ENCODE measurements around the gene EXOC3L1. TPM values are rescaled to one million over a fixed set of nuclear protein-coding genes. Genes with fewer than 3 reads are reported as not detected.
A peak's percentile ranks its signal among the peaks of the same experiment; 100 is the strongest.

EXOC3L1 gene
- total and polyA plus RNA-seq, 2 of the 13 experiments (the other 11 are each of a cell fraction or from before 2014, with no cell fraction given) = 0.12 TPM; not detected in 1

DNA sequence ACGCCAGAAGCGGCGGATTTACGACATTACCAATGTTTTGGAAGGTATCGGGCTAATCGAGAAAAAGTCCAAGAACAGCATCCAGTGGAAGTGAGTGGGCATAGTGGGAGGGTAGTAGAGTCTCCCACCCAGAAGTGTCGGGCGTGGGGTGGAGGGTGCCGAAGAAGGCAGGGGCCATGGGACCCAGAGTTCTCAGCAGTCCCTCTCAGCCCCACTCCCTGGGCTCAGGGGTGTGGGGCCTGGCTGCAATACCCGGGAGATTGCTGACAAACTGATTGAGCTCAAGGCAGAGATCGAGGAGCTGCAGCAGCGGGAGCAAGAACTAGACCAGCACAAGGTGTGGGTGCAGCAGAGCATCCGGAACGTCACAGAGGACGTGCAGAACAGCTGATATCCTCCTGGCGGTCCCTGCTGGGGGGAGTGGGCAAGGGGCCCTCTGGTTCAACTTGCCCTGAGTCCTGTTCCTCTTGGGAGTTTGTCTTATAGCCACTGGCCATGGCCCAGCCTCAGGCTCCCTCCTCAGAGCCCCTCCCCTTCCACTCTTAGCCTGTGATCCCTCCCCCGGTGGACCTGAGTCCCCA lies 2.9 kb upstream of the EXOC3L1 start (continued):
- TF ChIP-seq, protein P1, sequence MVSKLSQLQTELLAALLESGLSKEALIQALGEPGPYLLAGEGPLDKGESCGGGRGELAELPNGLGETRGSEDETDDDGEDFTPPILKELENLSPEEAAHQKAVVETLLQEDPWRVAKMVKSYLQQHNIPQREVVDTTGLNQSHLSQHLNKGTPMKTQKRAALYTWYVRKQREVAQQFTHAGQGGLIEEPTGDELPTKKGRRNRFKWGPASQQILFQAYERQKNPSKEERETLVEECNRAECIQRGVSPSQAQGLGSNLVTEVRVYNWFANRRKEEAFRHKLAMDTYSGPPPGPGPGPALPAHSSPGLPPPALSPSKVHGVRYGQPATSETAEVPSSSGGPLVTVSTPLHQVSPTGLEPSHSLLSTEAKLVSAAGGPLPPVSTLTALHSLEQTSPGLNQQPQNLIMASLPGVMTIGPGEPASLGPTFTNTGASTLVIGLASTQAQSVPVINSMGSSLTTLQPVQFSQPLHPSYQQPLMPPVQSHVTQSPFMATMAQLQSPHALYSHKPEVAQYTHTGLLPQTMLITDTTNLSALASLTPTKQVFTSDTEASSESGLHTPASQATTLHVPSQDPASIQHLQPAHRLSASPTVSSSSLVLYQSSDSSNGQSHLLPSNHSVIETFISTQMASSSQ (IDR thresholded peaks at IDR 0.05; ENCODE audit: low read depth) = no peak
- TF ChIP-seq, protein P1 (CRISPR knock-in tag; IDR thresholded peaks at IDR 0.05; ENCODE audit: borderline replicate concordance) = 0 out of 2 replicates have a peak, but pooled peaks have one; percentile 26
- TF ChIP-seq ZFYVE20 (CRISPR knock-in tag; IDR thresholded peaks at IDR 0.05; ENCODE audit: borderline replicate concordance, low read depth) (no peak), ZNF256 (CRISPR knock-in tag; conservative IDR thresholded peaks at IDR 0.05) (0 out of 2 replicates have a peak, but pooled peaks have one; percentile 36), MTA1 (CRISPR knock-in tag; IDR thresholded peaks at IDR 0.05; ENCODE audit: borderline replicate concordance) (no peak), KLF6 (CRISPR knock-in tag; IDR thresholded peaks at IDR 0.05) (no peak), ZNF367 (CRISPR knock-in tag; IDR thresholded peaks at IDR 0.05; ENCODE audit: borderline replicate concordance) (0 out of 2 replicates have a peak, but pooled peaks have one; percentile 41)
- TF ChIP-seq, protein P2, sequence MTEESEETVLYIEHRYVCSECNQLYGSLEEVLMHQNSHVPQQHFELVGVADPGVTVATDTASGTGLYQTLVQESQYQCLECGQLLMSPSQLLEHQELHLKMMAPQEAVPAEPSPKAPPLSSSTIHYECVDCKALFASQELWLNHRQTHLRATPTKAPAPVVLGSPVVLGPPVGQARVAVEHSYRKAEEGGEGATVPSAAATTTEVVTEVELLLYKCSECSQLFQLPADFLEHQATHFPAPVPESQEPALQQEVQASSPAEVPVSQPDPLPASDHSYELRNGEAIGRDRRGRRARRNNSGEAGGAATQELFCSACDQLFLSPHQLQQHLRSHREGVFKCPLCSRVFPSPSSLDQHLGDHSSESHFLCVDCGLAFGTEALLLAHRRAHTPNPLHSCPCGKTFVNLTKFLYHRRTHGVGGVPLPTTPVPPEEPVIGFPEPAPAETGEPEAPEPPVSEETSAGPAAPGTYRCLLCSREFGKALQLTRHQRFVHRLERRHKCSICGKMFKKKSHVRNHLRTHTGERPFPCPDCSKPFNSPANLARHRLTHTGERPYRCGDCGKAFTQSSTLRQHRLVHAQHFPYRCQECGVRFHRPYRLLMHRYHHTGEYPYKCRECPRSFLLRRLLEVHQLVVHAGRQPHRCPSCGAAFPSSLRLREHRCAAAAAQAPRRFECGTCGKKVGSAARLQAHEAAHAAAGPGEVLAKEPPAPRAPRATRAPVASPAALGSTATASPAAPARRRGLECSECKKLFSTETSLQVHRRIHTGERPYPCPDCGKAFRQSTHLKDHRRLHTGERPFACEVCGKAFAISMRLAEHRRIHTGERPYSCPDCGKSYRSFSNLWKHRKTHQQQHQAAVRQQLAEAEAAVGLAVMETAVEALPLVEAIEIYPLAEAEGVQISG (CRISPR knock-in tag; IDR thresholded peaks at IDR 0.05) = no peak
- TF ChIP-seq, protein P3, sequence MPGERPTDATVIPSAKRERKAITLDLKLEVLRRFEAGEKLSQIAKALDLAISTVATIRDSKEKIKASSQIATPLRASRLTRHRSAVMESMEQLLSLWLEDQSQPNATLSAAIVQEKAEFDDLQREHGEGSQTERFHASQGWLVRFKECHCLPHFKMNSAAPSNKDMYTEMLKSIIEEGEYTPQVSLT (CRISPR knock-in tag; IDR thresholded peaks at IDR 0.05; ENCODE audit: borderline replicate concordance, low read depth) = no peak
- TF ChIP-seq, protein P4, sequence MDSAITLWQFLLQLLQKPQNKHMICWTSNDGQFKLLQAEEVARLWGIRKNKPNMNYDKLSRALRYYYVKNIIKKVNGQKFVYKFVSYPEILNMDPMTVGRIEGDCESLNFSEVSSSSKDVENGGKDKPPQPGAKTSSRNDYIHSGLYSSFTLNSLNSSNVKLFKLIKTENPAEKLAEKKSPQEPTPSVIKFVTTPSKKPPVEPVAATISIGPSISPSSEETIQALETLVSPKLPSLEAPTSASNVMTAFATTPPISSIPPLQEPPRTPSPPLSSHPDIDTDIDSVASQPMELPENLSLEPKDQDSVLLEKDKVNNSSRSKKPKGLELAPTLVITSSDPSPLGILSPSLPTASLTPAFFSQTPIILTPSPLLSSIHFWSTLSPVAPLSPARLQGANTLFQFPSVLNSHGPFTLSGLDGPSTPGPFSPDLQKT (CRISPR knock-in tag; IDR thresholded peaks at IDR 0.05; ENCODE audit: borderline replicate concordance) = no peak
- TF ChIP-seq, protein P5, sequence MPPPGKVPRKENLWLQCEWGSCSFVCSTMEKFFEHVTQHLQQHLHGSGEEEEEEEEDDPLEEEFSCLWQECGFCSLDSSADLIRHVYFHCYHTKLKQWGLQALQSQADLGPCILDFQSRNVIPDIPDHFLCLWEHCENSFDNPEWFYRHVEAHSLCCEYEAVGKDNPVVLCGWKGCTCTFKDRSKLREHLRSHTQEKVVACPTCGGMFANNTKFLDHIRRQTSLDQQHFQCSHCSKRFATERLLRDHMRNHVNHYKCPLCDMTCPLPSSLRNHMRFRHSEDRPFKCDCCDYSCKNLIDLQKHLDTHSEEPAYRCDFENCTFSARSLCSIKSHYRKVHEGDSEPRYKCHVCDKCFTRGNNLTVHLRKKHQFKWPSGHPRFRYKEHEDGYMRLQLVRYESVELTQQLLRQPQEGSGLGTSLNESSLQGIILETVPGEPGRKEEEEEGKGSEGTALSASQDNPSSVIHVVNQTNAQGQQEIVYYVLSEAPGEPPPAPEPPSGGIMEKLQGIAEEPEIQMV (CRISPR knock-in tag; IDR thresholded peaks at IDR 0.05; ENCODE audit: low read depth) = no peak
- TF ChIP-seq, protein P6, sequence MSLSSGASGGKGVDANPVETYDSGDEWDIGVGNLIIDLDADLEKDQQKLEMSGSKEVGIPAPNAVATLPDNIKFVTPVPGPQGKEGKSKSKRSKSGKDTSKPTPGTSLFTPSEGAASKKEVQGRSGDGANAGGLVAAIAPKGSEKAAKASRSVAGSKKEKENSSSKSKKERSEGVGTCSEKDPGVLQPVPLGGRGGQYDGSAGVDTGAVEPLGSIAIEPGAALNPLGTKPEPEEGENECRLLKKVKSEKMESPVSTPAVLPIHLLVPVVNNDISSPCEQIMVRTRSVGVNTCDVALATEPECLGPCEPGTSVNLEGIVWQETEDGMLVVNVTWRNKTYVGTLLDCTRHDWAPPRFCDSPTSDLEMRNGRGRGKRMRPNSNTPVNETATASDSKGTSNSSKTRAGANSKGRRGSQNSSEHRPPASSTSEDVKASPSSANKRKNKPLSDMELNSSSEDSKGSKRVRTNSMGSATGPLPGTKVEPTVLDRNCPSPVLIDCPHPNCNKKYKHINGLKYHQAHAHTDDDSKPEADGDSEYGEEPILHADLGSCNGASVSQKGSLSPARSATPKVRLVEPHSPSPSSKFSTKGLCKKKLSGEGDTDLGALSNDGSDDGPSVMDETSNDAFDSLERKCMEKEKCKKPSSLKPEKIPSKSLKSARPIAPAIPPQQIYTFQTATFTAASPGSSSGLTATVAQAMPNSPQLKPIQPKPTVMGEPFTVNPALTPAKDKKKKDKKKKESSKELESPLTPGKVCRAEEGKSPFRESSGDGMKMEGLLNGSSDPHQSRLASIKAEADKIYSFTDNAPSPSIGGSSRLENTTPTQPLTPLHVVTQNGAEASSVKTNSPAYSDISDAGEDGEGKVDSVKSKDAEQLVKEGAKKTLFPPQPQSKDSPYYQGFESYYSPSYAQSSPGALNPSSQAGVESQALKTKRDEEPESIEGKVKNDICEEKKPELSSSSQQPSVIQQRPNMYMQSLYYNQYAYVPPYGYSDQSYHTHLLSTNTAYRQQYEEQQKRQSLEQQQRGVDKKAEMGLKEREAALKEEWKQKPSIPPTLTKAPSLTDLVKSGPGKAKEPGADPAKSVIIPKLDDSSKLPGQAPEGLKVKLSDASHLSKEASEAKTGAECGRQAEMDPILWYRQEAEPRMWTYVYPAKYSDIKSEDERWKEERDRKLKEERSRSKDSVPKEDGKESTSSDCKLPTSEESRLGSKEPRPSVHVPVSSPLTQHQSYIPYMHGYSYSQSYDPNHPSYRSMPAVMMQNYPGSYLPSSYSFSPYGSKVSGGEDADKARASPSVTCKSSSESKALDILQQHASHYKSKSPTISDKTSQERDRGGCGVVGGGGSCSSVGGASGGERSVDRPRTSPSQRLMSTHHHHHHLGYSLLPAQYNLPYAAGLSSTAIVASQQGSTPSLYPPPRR (CRISPR knock-in tag; IDR thresholded peaks at IDR 0.05; ENCODE audit: borderline replicate concordance) = 0 out of 2 replicates have a peak, but pooled peaks have one; percentile 1

Data from HepG2 (cell line).